Stimulated activated CD4-positive, alpha-beta T cell treated with anti-CD3 and anti-CD28 coated beads, Interleukin-12 subunit alpha, Interleukin-12 subunit beta, amount 100 ng/mL, for 24 hours (primary cell): ENCODE results near the gene RND3.

Experiments used
- DNase-seq, 2 experiments: peaks; one replicate each; pipeline ENCODE4 v3.0.0-alpha.2; 2020; ENCODE audit warnings: low read depth in 2 of 2

RND3 gene

GRCh38 chr2:150441784-150442183, 45.7 kb downstream of the RND3 start:
- DNase-seq, result no peak

- DNase-seq, result no peak
These were observed 46.2 kb downstream of the RND3 start for GRCh38 chr2:150441226-150441625.

GRCh38 chr2:150438654-150439053, 48.8 kb downstream of the RND3 start:
- DNase-seq, result no peak

GRCh38 chr2:150438041-150438440, 49.4 kb downstream of the RND3 start:
- DNase-seq, result no peak

GRCh38 chr2:150432312-150432625, 55.2 kb downstream of the RND3 start:
- DNase-seq, result no peak

GRCh38 chr2:150431561-150432311, 55.7 kb downstream of the RND3 start:
- DNase-seq, result no peak

- no peak for DNase-seq
These were observed 58.0 kb downstream of the RND3 start for GRCh38 chr2:150429384-150429961.

GRCh38 chr2:150428641-150429040, 58.8 kb downstream of the RND3 start:
- no peak for DNase-seq

GRCh38 chr2:150427298-150427697, 60.2 kb downstream of the RND3 start:
- no peak for DNase-seq

GRCh38 chr2:150426724-150427123, 60.7 kb downstream of the RND3 start:
- DNase-seq, result no peak

- DNase-seq, result no peak
These were observed 61.2 kb downstream of the RND3 start for GRCh38 chr2:150426315-150426714.

- no peak for DNase-seq
These were observed 62.1 kb downstream of the RND3 start for GRCh38 chr2:150425121-150425955.

- no peak for DNase-seq
These were observed 63.1 kb downstream of the RND3 start for GRCh38 chr2:150424406-150424805.

- no peak for DNase-seq
These were observed 66.3 kb downstream of the RND3 start for GRCh38 chr2:150421126-150421651.

GRCh38 chr2:150418916-150419315, 68.6 kb downstream of the RND3 start:
- DNase-seq, result no peak
